ENCODE data around the gene SDK1. TPM values are rescaled to one million over a fixed set of nuclear protein-coding genes. Genes with fewer than 3 reads are reported as not detected.
A peak's percentile ranks its signal among the peaks of the same experiment; 100 is the strongest.

SDK1 gene
- total RNA-seq, 1 donor from 2014 or later: 37.6 TPM

DNA sequence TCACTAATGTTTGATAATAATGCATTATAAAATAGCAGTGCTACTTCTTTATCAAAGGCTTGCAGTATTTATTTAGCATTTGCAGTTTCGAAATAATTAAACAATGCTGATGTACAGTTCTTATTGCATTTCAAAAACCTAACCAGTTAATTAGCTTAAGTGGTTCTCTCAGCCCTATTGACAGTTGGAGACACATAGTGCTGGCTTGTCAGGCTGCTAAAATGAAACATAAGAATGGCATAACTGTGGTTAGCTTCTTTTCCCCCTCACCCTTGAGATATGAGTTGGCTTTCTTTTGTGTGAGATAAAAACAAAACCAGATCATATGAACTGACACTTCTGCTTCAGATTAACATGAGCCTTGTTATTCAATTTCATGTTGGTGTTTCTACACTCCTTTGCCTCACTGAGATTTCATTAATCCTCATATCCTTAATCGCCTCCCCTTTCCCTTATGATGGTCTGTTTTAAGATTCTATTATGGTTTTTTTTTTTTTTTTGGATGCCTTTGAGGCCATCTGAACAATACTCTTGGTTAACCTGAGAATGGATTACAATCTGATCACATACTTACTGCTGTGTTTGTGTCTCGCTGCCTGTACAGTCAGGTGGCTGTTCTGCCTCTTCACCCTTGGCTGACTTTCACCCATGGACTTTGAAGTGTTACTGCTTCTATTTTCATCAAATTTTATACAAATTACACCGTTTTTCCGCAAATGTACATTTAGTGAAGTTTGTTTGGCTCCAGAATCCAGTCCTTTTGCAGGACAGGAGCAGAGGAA, 108.0 kb downstream of the SDK1 start:
- Mint-ChIP-seq H3K4me3 (ENCODE audit: low read depth) (no peak overlapping the region), H3K9me3 (ENCODE audit: low read depth) (no peaks in the 10 kb centered on the region), H3K27me3 (no peaks in the 10 kb centered on the region), H3K36me3 (ENCODE audit: insufficient read depth) (no peaks in the 10 kb centered on the region), H3K4me1 (ENCODE audit: low read depth) (peaks cover 8% of the 10 kb centered on the region), H3K27ac (no peak overlapping the region)
- TF ChIP-seq, protein P1, sequence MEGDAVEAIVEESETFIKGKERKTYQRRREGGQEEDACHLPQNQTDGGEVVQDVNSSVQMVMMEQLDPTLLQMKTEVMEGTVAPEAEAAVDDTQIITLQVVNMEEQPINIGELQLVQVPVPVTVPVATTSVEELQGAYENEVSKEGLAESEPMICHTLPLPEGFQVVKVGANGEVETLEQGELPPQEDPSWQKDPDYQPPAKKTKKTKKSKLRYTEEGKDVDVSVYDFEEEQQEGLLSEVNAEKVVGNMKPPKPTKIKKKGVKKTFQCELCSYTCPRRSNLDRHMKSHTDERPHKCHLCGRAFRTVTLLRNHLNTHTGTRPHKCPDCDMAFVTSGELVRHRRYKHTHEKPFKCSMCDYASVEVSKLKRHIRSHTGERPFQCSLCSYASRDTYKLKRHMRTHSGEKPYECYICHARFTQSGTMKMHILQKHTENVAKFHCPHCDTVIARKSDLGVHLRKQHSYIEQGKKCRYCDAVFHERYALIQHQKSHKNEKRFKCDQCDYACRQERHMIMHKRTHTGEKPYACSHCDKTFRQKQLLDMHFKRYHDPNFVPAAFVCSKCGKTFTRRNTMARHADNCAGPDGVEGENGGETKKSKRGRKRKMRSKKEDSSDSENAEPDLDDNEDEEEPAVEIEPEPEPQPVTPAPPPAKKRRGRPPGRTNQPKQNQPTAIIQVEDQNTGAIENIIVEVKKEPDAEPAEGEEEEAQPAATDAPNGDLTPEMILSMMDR (IDR thresholded peaks at IDR 0.05; ENCODE audit: unreplicated experiment): no peak
- DNase-seq (ENCODE audit: low spot score, unreplicated experiment): no peak

DNA sequence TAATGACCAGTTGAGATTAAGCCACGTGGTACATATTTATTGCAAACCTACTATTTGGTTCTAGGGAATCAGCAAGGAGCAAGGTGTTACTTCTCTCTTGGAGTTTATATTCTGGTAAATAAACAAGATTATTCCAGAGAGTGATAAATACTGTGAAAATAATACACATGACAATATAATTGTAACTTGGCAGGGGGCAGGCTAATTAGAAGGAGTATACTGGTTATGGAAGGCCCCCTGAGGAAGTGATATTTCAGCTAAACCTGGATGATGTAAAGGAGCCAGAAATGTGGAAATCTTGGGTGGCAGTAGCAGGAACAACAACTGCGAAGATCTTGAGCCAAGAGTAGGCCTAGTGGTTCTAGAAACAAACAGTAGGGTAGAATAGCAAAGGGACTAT, 111.8 kb downstream of the SDK1 start:
- no peak for DNase-seq (ENCODE audit: low spot score, unreplicated experiment)
- TF ChIP-seq, protein P1 (IDR thresholded peaks at IDR 0.05; ENCODE audit: unreplicated experiment): no peak

DNA sequence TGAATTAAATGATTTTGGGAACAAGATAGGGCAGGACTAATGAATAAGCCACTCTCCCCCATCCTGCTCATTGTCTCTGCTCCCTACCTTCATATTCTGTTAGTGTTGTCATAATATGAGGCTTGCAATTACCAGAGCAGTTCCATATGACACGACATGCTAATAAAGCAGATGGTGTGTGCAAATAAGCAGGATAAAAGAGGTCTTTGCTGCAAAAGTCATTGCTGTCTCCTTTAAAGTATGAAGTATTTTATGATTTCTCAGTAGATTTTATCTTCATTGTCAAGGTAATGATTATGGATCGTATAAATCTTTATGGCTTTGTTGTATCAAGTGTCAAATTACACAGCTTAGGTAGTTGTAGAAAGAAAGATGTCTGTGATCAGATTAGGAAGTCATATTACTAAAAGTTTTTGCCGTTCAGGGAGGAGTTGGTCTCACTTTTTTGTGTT, 114.8 kb downstream of the SDK1 start:
- TF ChIP-seq, protein P1 (IDR thresholded peaks at IDR 0.05; ENCODE audit: unreplicated experiment): no peak
- DNase-seq (ENCODE audit: low spot score, unreplicated experiment): no peak
- no peaks in the 10 kb centered on the region for H3K36me3 Mint-ChIP-seq (ENCODE audit: insufficient read depth)
- H3K27me3 Mint-ChIP-seq: no peaks in the 10 kb centered on the region
- no peak overlapping the region for H3K4me3 Mint-ChIP-seq (ENCODE audit: low read depth)
- no peak overlapping the region for H3K27ac Mint-ChIP-seq
- H3K9me3 Mint-ChIP-seq (ENCODE audit: low read depth): no peaks in the 10 kb centered on the region
- H3K4me1 Mint-ChIP-seq (ENCODE audit: low read depth): peaks cover 12% of the 10 kb centered on the region

More for the DNA sequence above, 111.8 kb downstream of the SDK1 start:
- Mint-ChIP-seq H3K4me3 (ENCODE audit: low read depth) (no peak overlapping the region), H3K27me3 (no peaks in the 10 kb centered on the region), H3K36me3 (ENCODE audit: insufficient read depth) (no peaks in the 10 kb centered on the region), H3K4me1 (ENCODE audit: low read depth) (peaks cover 14% of the 10 kb centered on the region), H3K27ac (peak overlapping the region; percentile 84), H3K9me3 (ENCODE audit: low read depth) (no peaks in the 10 kb centered on the region)

DNA sequence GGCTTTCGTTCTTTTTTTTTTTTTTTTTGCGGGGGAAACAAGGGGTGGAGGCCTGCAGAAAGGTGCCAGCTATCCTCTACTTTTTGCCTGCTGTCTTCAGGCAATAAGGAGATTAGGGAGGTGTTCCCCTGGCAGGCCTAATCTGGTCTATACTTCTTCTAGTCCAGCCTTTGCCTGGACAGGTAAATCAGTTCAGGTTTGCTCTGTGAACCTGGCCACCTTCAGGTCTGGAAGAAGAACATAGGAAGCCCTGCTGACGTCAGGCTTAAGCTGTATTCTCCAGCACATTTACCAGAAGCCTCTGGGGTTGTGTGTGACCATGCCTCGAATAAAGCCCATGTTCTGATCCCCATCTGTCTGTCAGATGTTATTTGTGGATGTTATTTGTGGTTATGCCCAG, 115.4 kb downstream of the SDK1 start:
- TF ChIP-seq, protein P1 (IDR thresholded peaks at IDR 0.05; ENCODE audit: unreplicated experiment): no peak
- H3K36me3 Mint-ChIP-seq (ENCODE audit: insufficient read depth): no peaks in the 10 kb centered on the region
- H3K4me1 Mint-ChIP-seq (ENCODE audit: low read depth): peaks cover 12% of the 10 kb centered on the region
- no peak for DNase-seq (ENCODE audit: low spot score, unreplicated experiment)
- H3K9me3 Mint-ChIP-seq (ENCODE audit: low read depth): peaks cover 1% of the 10 kb centered on the region
- H3K4me3 Mint-ChIP-seq (ENCODE audit: low read depth): no peak overlapping the region
- no peak overlapping the region for H3K27ac Mint-ChIP-seq
- H3K27me3 Mint-ChIP-seq: no peaks in the 10 kb centered on the region

DNA sequence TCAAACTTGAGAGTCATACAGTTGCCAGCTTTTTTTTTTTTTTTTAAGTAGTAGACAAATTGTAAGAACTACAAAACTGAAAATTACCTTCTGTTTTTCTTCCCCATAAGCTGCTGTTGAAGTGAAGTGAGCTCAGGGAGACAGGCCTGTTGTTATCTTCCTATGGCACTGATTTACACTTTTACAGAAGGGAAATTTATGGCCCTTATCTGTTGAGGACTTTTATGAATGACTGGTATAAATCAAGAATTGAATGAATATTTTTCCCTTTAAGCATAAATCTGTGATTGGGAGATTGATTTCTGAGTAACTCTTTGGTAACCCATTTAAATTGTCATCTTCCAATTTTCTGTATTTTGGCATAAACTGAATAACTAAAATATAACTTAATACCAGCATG, 124.0 kb downstream of the SDK1 start:
- peaks cover 7% of the 10 kb centered on the region for H3K4me1 Mint-ChIP-seq (ENCODE audit: low read depth)
- H3K4me3 Mint-ChIP-seq (ENCODE audit: low read depth): no peak overlapping the region
- TF ChIP-seq, protein P1 (IDR thresholded peaks at IDR 0.05; ENCODE audit: unreplicated experiment): no peak
- DNase-seq (ENCODE audit: low spot score, unreplicated experiment): no peak
- no peak overlapping the region for H3K27ac Mint-ChIP-seq
- H3K9me3 Mint-ChIP-seq (ENCODE audit: low read depth): peaks cover 8% of the 10 kb centered on the region
- H3K27me3 Mint-ChIP-seq: no peaks in the 10 kb centered on the region
- H3K36me3 Mint-ChIP-seq (ENCODE audit: insufficient read depth): peaks cover 5% of the 10 kb centered on the region
